HEK293T (cell line): ENCODE measurements around the gene PGLYRP3.

Source experiments
- CTCF ChIA-PET: fragments of 350-600 bp; formaldehyde crosslinking; extraction: SDS; loops from one replicate; lab custom pipeline; 2021; ENCODE audit warnings: antibody characterized with exemption, inconsistent platforms; lab: Yijun Ruan, JAX
- POLR2A ChIA-PET: fragments of 350-600 bp; formaldehyde crosslinking; extraction: SDS; loops from one replicate; lab custom pipeline; 2020; ENCODE audit warnings: antibody characterized with exemption, inconsistent platforms; lab: Yijun Ruan, JAX
- DNase-seq: peaks from one replicate; pipeline ENCODE4 v3.0.0; 2012; ENCODE audit warnings: mixed read lengths; ENCODE audit errors: extremely low spot score
- ARNT ChIP-seq: fragments of 450-650 bp; IDR thresholded peaks from 2 replicates; pipeline ENCODE4 v1.6.1; 2017; ENCODE audit warnings: mild to moderate bottlenecking
- BHLHE40 ChIP-seq: fragments of 450-650 bp; IDR thresholded peaks from 2 replicates; pipeline ENCODE4 v1.6.1; 2016; ENCODE audit warnings: mild to moderate bottlenecking, moderate library complexity, borderline replicate concordance
- CTBP1 ChIP-seq: fragments of 450-650 bp; IDR thresholded peaks from 2 replicates; pipeline ENCODE4 v1.6.1; 2016; ENCODE audit warnings: borderline replicate concordance
- ELF4 ChIP-seq: fragments of 450-650 bp; IDR thresholded peaks from 2 replicates; pipeline ENCODE4 v1.6.1; 2017; ENCODE audit warnings: antibody characterized with exemption
- FOXA1 ChIP-seq: fragments of 450-650 bp; IDR thresholded peaks from 2 replicates; pipeline ENCODE4 v1.6.1; 2016; ENCODE audit warnings: mild to moderate bottlenecking
- FOXK2 ChIP-seq: fragments of 450-650 bp; IDR thresholded peaks from 2 replicates; pipeline ENCODE4 v1.6.1; 2016; ENCODE audit warnings: mild to moderate bottlenecking
- FOXM1 ChIP-seq: fragments of 450-650 bp; IDR thresholded peaks from 2 replicates; pipeline ENCODE4 v1.6.1; 2017; ENCODE audit warnings: mild to moderate bottlenecking, borderline replicate concordance
- HDGF ChIP-seq: fragments of 450-650 bp; IDR thresholded peaks from 2 replicates; pipeline ENCODE4 v1.6.1; 2017; ENCODE audit warnings: antibody characterized with exemption, borderline replicate concordance
- L3MBTL2 ChIP-seq: fragments of 450-650 bp; conservative IDR thresholded peaks from 2 replicates; pipeline ENCODE4 v1.6.1; 2016; ENCODE audit warnings: mild to moderate bottlenecking
- LEF1 ChIP-seq: fragments of 450-650 bp; IDR thresholded peaks from 2 replicates; pipeline ENCODE4 v1.6.1; 2017; ENCODE audit warnings: mild to moderate bottlenecking, borderline replicate concordance
- NFRKB ChIP-seq: fragments of 450-650 bp; IDR thresholded peaks from 2 replicates; pipeline ENCODE4 v1.6.1; 2016; ENCODE audit warnings: mild to moderate bottlenecking, moderate library complexity
- SP1 ChIP-seq: fragments of 450-650 bp; IDR thresholded peaks from 2 replicates; pipeline ENCODE4 v1.6.1; 2017
- SUZ12 ChIP-seq: fragments of 450-650 bp; IDR thresholded peaks from 2 replicates; pipeline ENCODE4 v1.6.1; 2016; ENCODE audit warnings: mild to moderate bottlenecking
- TARDBP ChIP-seq: fragments of 450-650 bp; IDR thresholded peaks from 2 replicates; pipeline ENCODE4 v1.6.1; 2016
- ZNF384 ChIP-seq: fragments of 450-650 bp; IDR thresholded peaks from 2 replicates; pipeline ENCODE4 v1.6.1; 2016
- TF ChIP-seq, protein P1 (sequence below): fragments of 450-650 bp; IDR thresholded peaks from 2 replicates; pipeline ENCODE4 v1.6.1; 2016

The PGLYRP3 gene

DNA sequence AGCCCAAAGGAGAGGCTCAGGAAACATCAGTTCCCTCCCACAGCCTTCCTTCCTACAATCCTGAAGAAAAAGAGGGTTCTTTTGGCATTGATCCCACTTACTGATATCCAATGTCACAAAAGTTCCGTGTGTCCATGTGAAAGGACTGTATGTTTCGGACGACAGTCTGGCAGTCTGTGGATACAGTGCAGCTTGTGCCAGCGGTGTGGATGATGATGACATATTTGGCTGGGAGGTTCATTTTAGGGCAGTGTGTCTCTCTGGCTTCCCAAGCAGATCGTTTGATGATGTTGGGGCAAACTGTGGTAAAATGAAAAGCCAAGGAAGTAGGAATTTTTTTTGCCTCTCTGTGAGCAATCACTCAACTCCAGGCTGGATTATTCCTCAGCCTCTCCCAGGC, 10.4 kb downstream of the PGLYRP3 start:
- ChIA-PET POLR2A (no interaction called here), CTCF (no interaction called here)
- no peak for TF ChIP-seq SUZ12
- no peak for TF ChIP-seq LEF1
- no peak for TF ChIP-seq HDGF
- TF ChIP-seq ARNT, result no peak
- no peak for TF ChIP-seq L3MBTL2
- TF ChIP-seq FOXM1, result no peak
- TF ChIP-seq, protein P1, sequence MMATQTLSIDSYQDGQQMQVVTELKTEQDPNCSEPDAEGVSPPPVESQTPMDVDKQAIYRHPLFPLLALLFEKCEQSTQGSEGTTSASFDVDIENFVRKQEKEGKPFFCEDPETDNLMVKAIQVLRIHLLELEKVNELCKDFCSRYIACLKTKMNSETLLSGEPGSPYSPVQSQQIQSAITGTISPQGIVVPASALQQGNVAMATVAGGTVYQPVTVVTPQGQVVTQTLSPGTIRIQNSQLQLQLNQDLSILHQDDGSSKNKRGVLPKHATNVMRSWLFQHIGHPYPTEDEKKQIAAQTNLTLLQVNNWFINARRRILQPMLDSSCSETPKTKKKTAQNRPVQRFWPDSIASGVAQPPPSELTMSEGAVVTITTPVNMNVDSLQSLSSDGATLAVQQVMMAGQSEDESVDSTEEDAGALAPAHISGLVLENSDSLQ, result no peak
- TF ChIP-seq NFRKB, result no peak
- TF ChIP-seq FOXA1, result no peak
- no peak for TF ChIP-seq CTBP1
- no peak for TF ChIP-seq BHLHE40
- no peak for TF ChIP-seq ELF4
- TF ChIP-seq FOXK2, result no peak
- TF ChIP-seq ZNF384, result no peak
- TF ChIP-seq SP1, result no peak
- no peak for TF ChIP-seq TARDBP
- DNase-seq, result no peak

DNA sequence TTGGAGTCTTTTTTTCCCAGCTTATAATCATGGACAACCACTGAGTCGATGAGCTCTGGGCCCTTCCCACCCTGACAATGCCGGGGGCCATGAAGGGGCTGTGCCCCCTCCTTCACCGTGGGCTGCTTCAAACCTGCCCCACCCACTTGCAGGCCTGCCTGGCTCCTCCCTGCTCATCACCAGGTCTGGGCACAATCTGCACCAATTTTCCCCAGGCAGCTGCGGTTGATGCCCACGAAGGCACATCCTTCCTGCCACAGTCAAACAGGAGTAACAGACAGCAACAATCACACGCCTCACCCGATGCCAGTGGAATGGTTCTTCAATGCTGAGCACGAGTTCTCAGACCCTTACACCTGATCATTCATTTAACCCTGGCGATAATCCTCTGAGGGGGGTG, 18.9 kb downstream of the PGLYRP3 start:
- no peak for DNase-seq
- ChIA-PET CTCF (interaction anchor here (0.5 to 1.3 kb wide), 2 partner anchors 9 to 14 kb away, joined by 3 read pairs; no protein-coding TSS in a partner anchor), POLR2A (no interaction called here)
- TF ChIP-seq, protein P1, result no peak
- TF ChIP-seq HDGF (no peak), BHLHE40 (no peak), FOXK2 (no peak), CTBP1 (no peak), NFRKB (no peak), ARNT (no peak), LEF1 (no peak), ELF4 (no peak), L3MBTL2 (no peak), FOXA1 (no peak), SP1 (no peak), TARDBP (no peak)

DNA sequence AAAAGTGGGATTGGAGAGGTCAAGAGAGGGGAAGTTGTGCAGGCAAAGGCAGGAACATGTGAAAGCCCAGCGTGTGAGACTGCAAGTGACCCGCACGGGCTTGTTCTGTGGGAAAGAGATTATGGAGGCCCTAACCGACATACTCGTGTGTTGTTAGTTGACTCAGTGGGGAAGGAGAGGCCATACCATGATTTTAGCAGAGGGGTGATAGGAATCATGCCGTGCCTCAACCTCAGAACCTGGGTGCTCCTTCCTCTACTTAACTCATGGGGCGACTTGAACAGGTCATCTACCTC, 19.3 kb downstream of the PGLYRP3 start:
- CTCF ChIA-PET, result interaction anchor here (1.3 kb wide), 1 partner anchor 8 kb away, joined by 3 read pairs; no protein-coding TSS in a partner anchor
- TF ChIP-seq NFRKB (no peak), LEF1 (no peak), SP1 (no peak), SUZ12 (no peak), ZNF384 (no peak), CTBP1 (no peak), ARNT (no peak), FOXA1 (no peak), BHLHE40 (no peak), TARDBP (no peak), FOXM1 (no peak), FOXK2 (no peak), L3MBTL2 (no peak), HDGF (no peak), ELF4 (no peak)
- TF ChIP-seq, protein P1, result no peak
- DNase-seq, result no peak
- POLR2A ChIA-PET, result no interaction called here

DNA sequence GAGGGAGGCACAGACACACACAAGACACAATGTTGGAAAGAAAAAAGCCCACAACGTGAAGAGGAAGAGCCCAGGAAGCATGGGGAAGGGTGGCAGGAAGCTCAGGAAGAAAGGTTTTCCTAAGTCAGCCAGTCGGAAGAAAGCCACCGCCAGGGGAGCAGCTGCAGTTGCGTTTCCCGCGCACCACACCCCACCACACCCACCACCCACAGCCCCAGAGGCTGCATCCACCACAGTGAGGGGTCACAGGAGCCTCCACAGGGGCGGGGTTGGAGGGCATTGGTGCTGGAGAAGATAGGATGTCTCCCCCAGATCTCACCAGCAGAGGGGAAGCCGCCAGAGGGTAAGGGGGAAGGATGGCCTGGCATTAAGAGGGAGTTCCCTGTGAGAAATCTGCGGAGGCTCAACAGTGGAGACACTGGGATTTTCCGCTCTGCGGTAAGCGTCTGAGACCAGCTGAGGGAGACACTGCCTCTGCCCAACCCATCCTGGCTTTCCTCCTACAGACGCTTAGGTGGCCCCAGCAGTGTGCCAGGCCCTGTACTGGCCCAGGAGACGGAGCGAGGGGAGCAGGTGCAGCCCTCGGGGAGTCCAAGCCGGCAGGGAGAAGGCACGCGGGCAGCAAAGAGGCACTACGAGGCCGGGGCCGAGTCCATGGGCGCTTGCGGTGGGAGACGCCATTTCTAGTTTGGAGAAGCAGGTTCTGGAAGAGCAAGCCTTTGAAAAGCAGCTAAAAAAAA, 19.8 kb downstream of the PGLYRP3 start:
- no peak for DNase-seq
- ChIA-PET CTCF (no interaction called here), POLR2A (no interaction called here)
- TF ChIP-seq ARNT, result no peak
- TF ChIP-seq SUZ12, result no peak
- no peak for TF ChIP-seq L3MBTL2
- no peak for TF ChIP-seq NFRKB
- TF ChIP-seq LEF1, result no peak
- no peak for TF ChIP-seq FOXK2

DNA sequence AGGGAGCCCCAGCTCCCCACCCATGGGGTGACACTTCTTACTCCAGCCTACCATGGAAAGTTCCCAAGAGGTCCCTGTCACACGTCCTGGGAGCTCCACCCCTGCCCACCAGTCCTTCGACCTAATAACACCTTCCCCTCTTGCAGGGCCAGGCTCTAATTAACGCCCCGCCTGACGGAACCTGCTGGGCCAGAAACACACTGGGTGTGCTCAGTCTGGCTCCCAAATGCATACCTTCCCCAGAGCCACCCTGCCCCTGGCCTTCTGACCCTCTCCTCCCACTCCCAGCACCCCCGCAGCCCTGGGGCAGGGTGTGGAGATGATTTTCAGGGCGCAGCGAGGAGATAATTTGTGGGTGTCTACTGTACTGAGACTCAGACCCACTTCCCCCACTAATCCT, 20.6 kb downstream of the PGLYRP3 start:
- TF ChIP-seq ARNT (no peak), LEF1 (no peak), FOXA1 (no peak), NFRKB (no peak), SP1 (no peak), CTBP1 (no peak), FOXM1 (no peak), HDGF (no peak), ELF4 (no peak), L3MBTL2 (no peak), BHLHE40 (no peak), ZNF384 (no peak), TARDBP (no peak), SUZ12 (no peak), FOXK2 (no peak)
- TF ChIP-seq, protein P1, result no peak
- POLR2A ChIA-PET, result no interaction called here
- DNase-seq, result no peak
- CTCF ChIA-PET, result no interaction called here
